ENCODE measurements around the gene NET1.

NET1 gene

DNA sequence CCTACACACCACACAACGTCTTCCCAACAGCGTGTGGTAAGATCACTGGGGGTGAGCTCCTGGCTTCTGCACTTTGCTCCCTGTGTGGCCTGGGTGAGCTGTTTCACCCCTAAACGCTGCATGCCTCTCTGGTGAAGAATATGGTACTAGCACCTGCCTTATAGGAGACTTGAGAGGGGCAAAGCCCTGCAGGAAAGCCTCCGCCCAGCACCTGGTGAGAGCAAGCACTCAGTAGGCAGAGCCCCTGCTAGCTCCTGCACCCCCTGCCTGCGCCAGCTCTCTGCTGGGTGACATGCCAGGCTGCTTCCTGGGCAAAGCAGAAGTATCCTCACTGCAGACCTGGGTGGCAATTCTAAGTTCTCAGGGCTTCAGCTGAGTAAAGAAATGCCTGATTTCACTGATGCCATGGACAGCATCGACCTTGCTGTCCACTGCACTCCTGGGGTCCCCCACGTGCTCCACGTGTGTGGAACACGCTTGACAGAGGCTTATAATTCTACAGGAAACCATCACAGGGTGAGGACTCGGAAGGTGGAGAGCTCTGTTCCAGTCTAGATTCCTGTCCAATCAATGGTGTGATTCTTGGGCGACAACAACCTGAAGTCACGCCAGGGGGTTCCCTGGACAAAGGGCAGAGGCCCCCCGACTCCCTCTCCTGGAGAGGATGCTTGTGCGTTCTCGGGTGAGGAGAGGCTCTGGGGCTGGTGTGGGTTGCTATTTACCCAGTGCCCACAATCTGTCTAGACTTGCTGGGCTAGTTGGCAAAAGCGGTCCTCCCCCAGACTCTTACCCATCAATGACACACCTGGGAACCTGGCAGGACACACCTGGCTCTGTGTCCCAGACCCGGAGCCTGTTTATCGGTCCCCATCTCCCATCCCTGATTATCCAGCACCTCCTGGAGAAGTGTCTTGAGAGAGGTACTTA, 92.1 kb downstream of the NET1 start:
- no peak for DNase-seq

GRCh38 chr10:5506246-5506645, 93.9 kb downstream of the NET1 start:
- no peak for DNase-seq

- DNase-seq: no peak
Measured at GRCh38 chr10:5506751-5507648, 94.6 kb downstream of the NET1 start.

GRCh38 chr10:5507649-5508131, 95.3 kb downstream of the NET1 start:
- no peak for DNase-seq

GRCh38 chr10:5508161-5508604, 95.8 kb downstream of the NET1 start:
- no peak for DNase-seq

Data from activated naive CD4-positive, alpha-beta T cell treated with Interleukin-2 at 50 U/mL for 16 hours (primary cell).